ENCODE measurements around the gene WDR75.

WDR75 gene

DNA sequence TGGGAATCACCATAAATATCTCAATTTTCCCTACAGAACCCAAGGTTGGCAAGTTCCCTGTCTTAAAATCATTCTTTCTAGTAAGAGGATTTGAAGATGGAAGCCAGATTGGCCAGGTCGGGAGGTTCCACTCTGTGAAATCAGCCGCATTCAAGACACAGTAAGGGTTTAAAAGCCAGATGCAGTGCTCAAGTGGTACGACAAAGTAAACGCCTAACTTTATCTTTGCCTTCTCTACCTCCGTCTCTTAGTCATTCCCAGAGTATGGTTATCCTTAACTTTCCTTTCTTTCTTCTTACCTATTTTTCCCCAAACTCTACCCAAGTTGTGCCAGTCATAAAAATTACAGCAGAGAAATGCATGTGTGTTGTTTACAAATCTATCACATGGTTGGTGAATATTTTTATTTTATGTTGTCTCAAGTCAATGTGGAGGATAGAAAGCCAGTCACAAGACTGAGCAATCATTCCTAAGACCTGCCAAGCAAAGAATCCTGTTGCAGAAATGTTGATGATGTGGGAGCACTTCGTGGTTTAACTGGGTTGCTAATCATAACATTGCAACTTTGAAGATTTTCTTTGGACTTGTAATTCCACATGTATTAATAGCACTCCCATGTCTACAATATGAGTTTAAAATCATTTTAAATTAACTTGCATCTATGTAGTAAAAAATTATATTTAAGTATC, 76.7 kb downstream of the WDR75 start:
- Mint-ChIP-seq H3K9me3 (peaks cover 8% of the 10 kb centered on the region), H3K27ac (no peak overlapping the region), H3K36me3 (ENCODE audit: low read depth) (no peaks in the 10 kb centered on the region), H3K4me1 (peaks cover 26% of the 10 kb centered on the region), H3K27me3 (ENCODE audit: low read depth) (no peaks in the 10 kb centered on the region), H3K4me3 (no peak overlapping the region)
- TF ChIP-seq, protein P1, sequence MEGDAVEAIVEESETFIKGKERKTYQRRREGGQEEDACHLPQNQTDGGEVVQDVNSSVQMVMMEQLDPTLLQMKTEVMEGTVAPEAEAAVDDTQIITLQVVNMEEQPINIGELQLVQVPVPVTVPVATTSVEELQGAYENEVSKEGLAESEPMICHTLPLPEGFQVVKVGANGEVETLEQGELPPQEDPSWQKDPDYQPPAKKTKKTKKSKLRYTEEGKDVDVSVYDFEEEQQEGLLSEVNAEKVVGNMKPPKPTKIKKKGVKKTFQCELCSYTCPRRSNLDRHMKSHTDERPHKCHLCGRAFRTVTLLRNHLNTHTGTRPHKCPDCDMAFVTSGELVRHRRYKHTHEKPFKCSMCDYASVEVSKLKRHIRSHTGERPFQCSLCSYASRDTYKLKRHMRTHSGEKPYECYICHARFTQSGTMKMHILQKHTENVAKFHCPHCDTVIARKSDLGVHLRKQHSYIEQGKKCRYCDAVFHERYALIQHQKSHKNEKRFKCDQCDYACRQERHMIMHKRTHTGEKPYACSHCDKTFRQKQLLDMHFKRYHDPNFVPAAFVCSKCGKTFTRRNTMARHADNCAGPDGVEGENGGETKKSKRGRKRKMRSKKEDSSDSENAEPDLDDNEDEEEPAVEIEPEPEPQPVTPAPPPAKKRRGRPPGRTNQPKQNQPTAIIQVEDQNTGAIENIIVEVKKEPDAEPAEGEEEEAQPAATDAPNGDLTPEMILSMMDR (IDR thresholded peaks at IDR 0.05; ENCODE audit: unreplicated experiment in 3 of 3) = no peak

DNA sequence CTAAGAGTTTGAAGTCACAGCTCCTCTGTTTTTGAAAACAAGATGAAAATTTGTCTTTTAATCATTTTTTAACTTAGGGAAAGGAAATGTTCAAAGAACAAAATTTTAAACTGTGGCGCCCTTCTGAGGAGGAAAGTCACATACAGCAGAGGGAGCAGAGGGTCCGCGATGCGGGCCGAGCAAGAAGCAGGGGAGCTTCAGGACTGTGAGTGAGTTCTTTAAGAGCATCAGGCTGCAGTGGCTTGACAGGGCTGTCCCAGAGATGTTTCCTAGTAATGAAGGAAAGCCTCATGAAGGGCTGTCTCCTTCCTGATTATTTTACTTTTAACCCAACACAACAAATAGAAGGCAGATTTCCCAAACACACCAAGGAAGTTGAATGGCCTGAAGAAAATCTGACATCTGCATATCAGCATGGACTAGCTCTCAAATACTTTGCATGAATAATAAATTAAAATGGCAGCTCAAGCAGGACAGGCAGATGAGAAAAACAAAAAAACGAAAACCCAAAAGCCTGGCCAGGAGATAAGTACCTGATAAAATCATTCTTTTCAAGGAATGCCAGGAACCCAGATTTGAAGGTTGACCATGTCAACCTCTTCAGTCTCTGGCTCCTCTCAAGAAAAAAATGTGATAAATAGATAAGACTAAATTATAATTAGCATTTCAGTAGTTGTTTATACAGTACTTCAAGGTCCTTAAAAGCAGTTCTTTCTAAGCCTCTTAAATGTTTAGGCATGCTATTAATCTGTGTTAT, 78.5 kb downstream of the WDR75 start:
- TF ChIP-seq, protein P1 (IDR thresholded peaks at IDR 0.05; ENCODE audit: unreplicated experiment in 3 of 3) = peak in 1 of 3 experiments; percentile 9
- peaks cover 27% of the 10 kb centered on the region for H3K4me1 Mint-ChIP-seq
- no peaks in the 10 kb centered on the region for H3K36me3 Mint-ChIP-seq (ENCODE audit: low read depth)
- H3K9me3 Mint-ChIP-seq = peaks cover 8% of the 10 kb centered on the region
- no peak overlapping the region for H3K4me3 Mint-ChIP-seq
- no peaks in the 10 kb centered on the region for H3K27me3 Mint-ChIP-seq (ENCODE audit: low read depth)
- H3K27ac Mint-ChIP-seq = peak overlapping the region in 2 of 3 experiments; percentile 83 to 91

DNA sequence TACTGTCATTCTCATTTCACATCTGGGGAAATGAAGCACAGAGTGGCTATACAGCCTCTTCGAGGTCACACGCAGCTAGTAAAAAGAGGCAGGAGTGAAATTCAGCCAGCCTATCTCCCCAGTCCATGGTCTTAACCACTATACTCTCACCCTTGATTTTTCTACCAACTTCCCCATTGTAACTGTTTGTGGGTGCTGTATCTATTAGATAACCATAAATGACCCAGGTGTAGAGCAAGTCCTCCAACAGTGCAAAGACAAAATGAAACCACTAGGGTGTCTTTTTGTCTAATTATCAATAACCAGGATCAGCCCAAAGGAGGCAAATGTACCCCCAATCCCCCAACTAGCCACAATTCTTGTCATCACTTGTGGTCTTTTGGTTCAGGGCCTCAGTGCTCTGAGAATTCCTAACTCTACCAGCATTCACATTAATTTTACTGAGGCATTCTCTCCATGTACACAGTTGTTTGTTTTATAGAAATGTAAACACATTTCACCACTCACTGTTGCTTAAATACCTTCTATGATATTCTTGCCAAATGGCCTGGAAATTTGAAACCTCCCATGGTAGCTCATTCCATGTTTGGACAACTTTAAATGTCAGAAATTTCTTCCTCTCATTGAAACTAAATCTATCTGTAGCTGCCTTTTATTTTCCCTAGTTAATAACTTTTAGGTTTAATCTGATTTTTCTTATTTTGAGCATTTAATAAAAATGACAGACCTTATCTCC, 80.6 kb downstream of the WDR75 start:
- Mint-ChIP-seq H3K4me3 (no peak overlapping the region), H3K27me3 (ENCODE audit: low read depth) (no peaks in the 10 kb centered on the region), H3K9me3 (peaks cover 11% of the 10 kb centered on the region), H3K27ac (peak overlapping the region in 2 of 3 experiments; percentile 79 to 83), H3K4me1 (peaks cover 38% of the 10 kb centered on the region), H3K36me3 (ENCODE audit: low read depth) (no peaks in the 10 kb centered on the region)
- TF ChIP-seq, protein P1 (IDR thresholded peaks at IDR 0.05; ENCODE audit: unreplicated experiment in 3 of 3) = no peak

DNA sequence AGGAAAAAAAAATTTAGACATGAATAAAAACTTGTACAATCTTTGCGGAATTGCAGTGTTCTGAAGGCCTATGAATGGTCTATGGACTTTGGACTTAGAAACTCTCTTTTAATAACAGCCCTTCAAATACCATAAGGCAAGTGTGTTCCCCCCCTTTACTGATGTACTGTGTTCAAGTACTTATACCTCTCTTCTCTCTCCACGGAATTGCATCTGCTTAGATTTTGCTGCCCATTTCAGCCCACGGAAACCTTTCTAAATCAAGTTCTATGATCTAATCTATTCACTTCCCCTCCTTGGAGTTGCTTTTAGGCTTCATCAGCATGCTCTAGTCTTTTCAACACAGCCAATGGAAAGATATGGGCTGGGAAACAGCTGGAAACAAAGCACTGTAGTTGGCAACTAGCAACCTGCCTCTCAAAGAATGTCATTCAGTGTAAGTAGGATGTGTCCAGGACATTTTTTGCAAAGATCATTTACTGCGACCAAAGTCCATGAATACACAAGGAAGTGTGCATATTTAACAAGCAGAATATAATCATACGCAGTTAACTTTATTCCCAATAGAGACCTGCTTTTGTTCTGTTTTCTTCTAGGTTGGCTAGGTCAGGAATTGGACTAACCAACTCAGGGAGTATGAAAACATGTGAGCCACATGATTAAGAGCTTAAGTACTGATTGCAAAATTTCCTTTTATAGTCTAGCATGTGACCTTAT, 81.3 kb downstream of the WDR75 start:
- TF ChIP-seq, protein P1 (IDR thresholded peaks at IDR 0.05; ENCODE audit: unreplicated experiment in 3 of 3) = no peak
- Mint-ChIP-seq H3K36me3 (ENCODE audit: low read depth) (no peaks in the 10 kb centered on the region), H3K9me3 (peaks cover 5% of the 10 kb centered on the region), H3K27me3 (ENCODE audit: low read depth) (no peaks in the 10 kb centered on the region), H3K4me1 (peaks cover 46% of the 10 kb centered on the region), H3K27ac (peak overlapping the region; percentile 61 to 83 (median 79)), H3K4me3 (no peak overlapping the region)

DNA sequence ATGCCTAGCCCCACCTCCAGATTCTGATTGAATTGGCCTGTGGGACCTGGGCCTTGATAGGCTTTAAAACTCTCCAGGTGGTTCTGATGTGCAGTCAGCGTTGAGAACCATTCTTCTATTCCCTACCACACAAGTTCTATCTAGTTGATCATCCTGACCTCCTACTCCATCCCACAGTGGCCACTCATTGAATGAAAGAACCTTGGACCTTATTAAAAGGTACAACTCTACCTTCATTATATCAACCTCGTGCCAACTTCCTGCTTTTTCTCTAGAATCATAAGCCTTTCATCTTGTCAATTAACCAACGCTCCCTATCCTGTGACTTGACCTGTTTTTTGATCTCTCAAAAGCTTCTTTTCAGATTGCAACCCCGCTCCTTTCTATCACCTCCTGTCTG, 83.5 kb downstream of the WDR75 start:
- Mint-ChIP-seq H3K9me3 (peaks cover 3% of the 10 kb centered on the region), H3K4me1 (peaks cover 49% of the 10 kb centered on the region), H3K27me3 (ENCODE audit: low read depth) (no peaks in the 10 kb centered on the region), H3K4me3 (no peak overlapping the region), H3K36me3 (ENCODE audit: low read depth) (no peaks in the 10 kb centered on the region), H3K27ac (peak overlapping the region in 2 of 3 experiments; percentile 93 to 100)
- TF ChIP-seq, protein P1 (IDR thresholded peaks at IDR 0.05; ENCODE audit: unreplicated experiment in 3 of 3) = no peak

Measured in nephron (organoid).